ENCODE measurements around the gene KAZN. TPM values are rescaled to one million over a fixed set of nuclear protein-coding genes. Genes with fewer than 3 reads are reported as not detected.

Gene KAZN
- total and polyA plus RNA-seq, 9 donors: 10.1 to 56.4 (median 27.9) TPM

GRCh38 chr1:14596591-14596990 lies 1.9 kb upstream of the KAZN start:
- DNase-seq: no peak
- no peaks in the 10 kb centered on the region for H3K27me3 ChIP-seq
- TF ChIP-seq CTCF (IDR thresholded peaks at IDR 0.05) (no peak), EP300 (IDR thresholded peaks at IDR 0.05) (no peak), POLR2A (IDR thresholded peaks at IDR 0.05) (no peak)
- peaks cover 2% of the 10 kb centered on the region for H3K4me1 ChIP-seq (ENCODE audit: insufficient read depth)
- no peak overlapping the region for H3K4me3 ChIP-seq
- no peaks in the 10 kb centered on the region for H3K36me3 ChIP-seq
- WGBS, 3 donors: 76 to 88% (median 87%) methylated on average over 5 of the region's 5 CpGs
- intact Hi-C loops (cut with DNase I): no loop called here
- no peak overlapping the region for H3K27ac ChIP-seq
- H3K9me3 ChIP-seq: no peaks in the 10 kb centered on the region

DNA sequence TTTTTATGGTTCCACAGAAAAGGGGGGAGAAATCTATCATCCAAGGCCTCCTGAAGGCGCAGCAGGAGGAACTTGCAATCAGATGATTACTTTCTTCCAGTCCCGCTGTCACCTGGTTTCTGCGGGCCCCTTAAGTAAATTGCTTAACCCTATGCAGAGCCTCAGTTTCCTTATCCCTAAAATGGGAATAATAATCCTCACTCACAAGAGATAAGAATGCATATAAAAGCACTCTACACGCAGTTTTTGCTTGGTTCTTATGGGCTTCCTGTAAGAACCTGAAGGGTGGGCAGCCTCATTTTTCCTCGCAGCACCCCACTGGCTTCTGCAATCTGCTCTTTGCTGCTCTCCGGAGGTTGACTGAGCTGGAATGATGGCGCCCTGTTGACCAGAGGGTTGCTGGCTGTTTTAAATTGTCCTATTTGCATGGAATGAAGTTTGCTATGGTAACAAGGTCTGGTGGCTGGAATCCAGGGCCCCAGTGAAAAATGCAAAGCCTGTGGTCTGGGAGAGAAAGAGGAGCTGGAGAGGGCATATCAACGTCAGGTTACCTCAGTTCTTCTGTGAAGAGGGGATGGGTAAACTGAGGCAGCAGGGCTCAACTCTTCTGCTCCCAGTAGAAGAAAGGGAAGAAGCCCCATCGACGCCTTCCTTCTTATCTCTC lies 1.0 kb upstream of the KAZN start:
- no peak overlapping the region for H3K27ac ChIP-seq

GRCh38 chr1:14598007-14598497 lies 433 bp upstream of the KAZN start:
- no peaks in the 10 kb centered on the region for H3K36me3 ChIP-seq
- H3K9me3 ChIP-seq: no peaks in the 10 kb centered on the region
- no peaks in the 10 kb centered on the region for H3K27me3 ChIP-seq
- TF ChIP-seq CTCF (IDR thresholded peaks at IDR 0.05) (no peak), EP300 (IDR thresholded peaks at IDR 0.05) (no peak), POLR2A (IDR thresholded peaks at IDR 0.05) (no peak)
- H3K4me3 ChIP-seq: no peak overlapping the region
- no peak overlapping the region for H3K27ac ChIP-seq
- intact Hi-C loops (cut with DNase I): no loop called here
- peak in 3 of 5 donors; percentile 14 to 29 (median 16) for DNase-seq
- H3K4me1 ChIP-seq (ENCODE audit: insufficient read depth): peaks cover 2% of the 10 kb centered on the region
- WGBS, 3 donors: 1 to 8% (median 2%) methylated on average over 12 to 26 of the region's 26 CpGs

More for the DNA sequence above, 1.0 kb upstream of the KAZN start:
- intact Hi-C loops (cut with DNase I): no loop called here
- TF ChIP-seq POLR2A (IDR thresholded peaks at IDR 0.05): no peak
- no peak for TF ChIP-seq EP300 (IDR thresholded peaks at IDR 0.05)
- no peak for TF ChIP-seq CTCF (IDR thresholded peaks at IDR 0.05)
- DNase-seq: peak in 1 of 5 donors; percentile 30
- H3K4me1 ChIP-seq (ENCODE audit: insufficient read depth): peaks cover 2% of the 10 kb centered on the region
- H3K4me3 ChIP-seq: no peak overlapping the region
- 47 to 58% (median 48%) methylated on average over 10 of the region's 10 CpGs for WGBS, 3 donors
- H3K9me3 ChIP-seq: no peaks in the 10 kb centered on the region
- H3K36me3 ChIP-seq: no peaks in the 10 kb centered on the region
- no peaks in the 10 kb centered on the region for H3K27me3 ChIP-seq

- no peaks in the 10 kb centered on the region for H3K27me3 ChIP-seq
- no peaks in the 10 kb centered on the region for H3K9me3 ChIP-seq
- peaks cover 2% of the 10 kb centered on the region for H3K4me1 ChIP-seq (ENCODE audit: insufficient read depth)
- DNase-seq: peak in 1 of 5 donors; percentile 30
- TF ChIP-seq POLR2A (IDR thresholded peaks at IDR 0.05) (no peak), CTCF (IDR thresholded peaks at IDR 0.05) (no peak), EP300 (IDR thresholded peaks at IDR 0.05) (no peak)
- H3K27ac ChIP-seq: no peak overlapping the region
- WGBS, 3 donors: 1 to 2% (median 2%) methylated on average over 26 to 43 of the region's 43 CpGs
- no peak overlapping the region for H3K4me3 ChIP-seq
- intact Hi-C loops (cut with DNase I): no loop called here
- H3K36me3 ChIP-seq: no peaks in the 10 kb centered on the region
Measured at GRCh38 chr1:14599183-14599791, 802 bp downstream of the KAZN start.
